OCI-LY3 (cell line): ENCODE measurements around the gene GSC2.

ENCODE experiments used
- EZH2phosphoT487 ChIP-seq: fragments of 200-600 bp; shearing (Covaris generic); IDR thresholded peaks from 2 replicates; pipeline ENCODE4 v1.6.1; 2018; ENCODE audit warnings: antibody characterized with exemption, mixed run types, low read depth
- TF ChIP-seq, protein P1 (sequence below): fragments of 200-600, 300-600 bp; sonication (generic); IDR thresholded peaks from 2 replicates; pipeline ENCODE4 v1.5.1; 2014; ENCODE audit warnings: antibody characterized with exemption, low read length, low read depth

DNA sequence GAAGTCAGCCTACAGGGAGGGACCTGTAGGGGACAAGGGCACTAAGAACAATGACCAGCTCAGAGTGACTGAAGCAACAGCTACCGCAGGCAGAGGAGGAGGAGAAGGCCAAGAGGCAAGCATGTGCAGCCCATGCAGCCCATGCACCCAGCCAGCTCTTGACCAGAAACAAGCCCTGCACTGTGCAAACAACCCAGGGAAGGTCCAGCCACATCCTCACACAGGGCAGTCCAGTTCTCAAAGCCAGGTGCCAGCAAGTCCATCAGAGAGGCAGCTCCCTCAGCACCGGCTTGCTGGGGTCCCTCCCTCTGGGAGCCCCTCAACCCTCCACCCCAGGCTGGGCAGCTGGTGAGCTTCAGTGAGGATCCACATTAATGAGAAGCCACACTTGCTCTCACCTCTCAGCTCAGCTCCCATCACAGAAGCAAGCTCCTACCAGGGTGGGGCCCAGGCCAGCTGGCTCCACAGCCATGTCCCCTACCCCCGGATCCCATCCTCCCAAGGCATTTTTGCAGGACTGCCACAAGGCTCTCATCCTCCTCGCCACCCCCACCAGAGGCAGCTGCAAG lies 35.0 kb downstream of the GSC2 start:
- TF ChIP-seq, protein P1, sequence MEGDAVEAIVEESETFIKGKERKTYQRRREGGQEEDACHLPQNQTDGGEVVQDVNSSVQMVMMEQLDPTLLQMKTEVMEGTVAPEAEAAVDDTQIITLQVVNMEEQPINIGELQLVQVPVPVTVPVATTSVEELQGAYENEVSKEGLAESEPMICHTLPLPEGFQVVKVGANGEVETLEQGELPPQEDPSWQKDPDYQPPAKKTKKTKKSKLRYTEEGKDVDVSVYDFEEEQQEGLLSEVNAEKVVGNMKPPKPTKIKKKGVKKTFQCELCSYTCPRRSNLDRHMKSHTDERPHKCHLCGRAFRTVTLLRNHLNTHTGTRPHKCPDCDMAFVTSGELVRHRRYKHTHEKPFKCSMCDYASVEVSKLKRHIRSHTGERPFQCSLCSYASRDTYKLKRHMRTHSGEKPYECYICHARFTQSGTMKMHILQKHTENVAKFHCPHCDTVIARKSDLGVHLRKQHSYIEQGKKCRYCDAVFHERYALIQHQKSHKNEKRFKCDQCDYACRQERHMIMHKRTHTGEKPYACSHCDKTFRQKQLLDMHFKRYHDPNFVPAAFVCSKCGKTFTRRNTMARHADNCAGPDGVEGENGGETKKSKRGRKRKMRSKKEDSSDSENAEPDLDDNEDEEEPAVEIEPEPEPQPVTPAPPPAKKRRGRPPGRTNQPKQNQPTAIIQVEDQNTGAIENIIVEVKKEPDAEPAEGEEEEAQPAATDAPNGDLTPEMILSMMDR, result no peak
- no peak for TF ChIP-seq EZH2phosphoT487
